ENCODE data around the gene L2HGDH.

- no peak for TF ChIP-seq POLR2A (IDR thresholded peaks at IDR 0.05)
- TF ChIP-seq CTCF (IDR thresholded peaks at IDR 0.05 in 4 of 5, conservative IDR thresholded peaks at IDR 0.05 in 1 of 5): no peak
These were observed 28.9 kb upstream of the L2HGDH start for GRCh38 chr14:50340963-50341362.

All from gastrocnemius medialis (tissue), 4 donors.